K562 (cell line): ENCODE results near the gene P4HTM. TPM values are rescaled to one million over a fixed set of nuclear protein-coding genes. Genes with fewer than 3 reads are reported as not detected.

Source experiments
- BRD9 ChIP-seq: fragments of 450-650 bp; IDR thresholded peaks from 2 replicates; pipeline ENCODE4 v1.6.1; 2018; ENCODE audit warnings: low read depth; ENCODE audit not compliant: partially characterized antibody
- BRF1 ChIP-seq: IDR thresholded peaks from 3 replicates; pipeline ENCODE4 v1.6.1; 2011; ENCODE audit warnings: borderline replicate concordance, mild to moderate bottlenecking; ENCODE audit not compliant: insufficient read length; ENCODE audit errors: extremely low read depth
- E2F6 ChIP-seq, 2 experiments: IDR thresholded peaks; 2 replicates each; pipeline ENCODE4 v1.6.1; 2011; ENCODE audit warnings: borderline replicate concordance in 1 of 2, control low read depth in 1 of 2, low read depth in 1 of 2, low read length in 1 of 2, mild to moderate bottlenecking in 1 of 2, mixed read lengths in 1 of 2, moderate library complexity in 1 of 2; ENCODE audit not compliant: insufficient read depth in 1 of 2, insufficient read length in 1 of 2, poor library complexity in 1 of 2, severe bottlenecking in 1 of 2; ENCODE audit errors: extremely low read depth in 1 of 2
- MTA3 ChIP-seq: fragments of 450-650 bp; formaldehyde crosslinking; IDR thresholded peaks from 2 replicates; pipeline ENCODE4 v1.6.1; 2017; ENCODE audit warnings: mild to moderate bottlenecking, borderline replicate concordance
- NELFE ChIP-seq: IDR thresholded peaks from 2 replicates; pipeline ENCODE4 v1.6.1; 2011; ENCODE audit warnings: mild to moderate bottlenecking; ENCODE audit not compliant: insufficient read depth, insufficient read length
- NEUROD1 ChIP-seq: fragments of 150-350 bp; IDR thresholded peaks from 2 replicates; pipeline ENCODE4 v1.6.1; 2014; ENCODE audit warnings: borderline replicate concordance, low read length, low read depth; ENCODE audit not compliant: partially characterized antibody
- NFRKB ChIP-seq: fragments of 450-650 bp; IDR thresholded peaks from 2 replicates; pipeline ENCODE4 v1.6.1; 2016; ENCODE audit warnings: low read depth
- NKRF ChIP-seq: fragments of 450-650 bp; IDR thresholded peaks from 2 replicates; pipeline ENCODE4 v1.6.1; 2016; ENCODE audit warnings: borderline replicate concordance
- NR2C1 ChIP-seq, 2 experiments: fragments of 450-650 bp; IDR thresholded peaks; 2 replicates each; pipeline ENCODE4 v1.6.1; 2017; ENCODE audit warnings: mild to moderate bottlenecking in 2 of 2, antibody characterized with exemption in 1 of 2, inconsistent platforms in 1 of 2, missing compliant biosample characterization in 1 of 2, missing genetic modification characterization in 1 of 2
- POLR3A ChIP-seq: IDR thresholded peaks from 2 replicates; pipeline ENCODE4 v1.6.1; 2011; ENCODE audit warnings: borderline replicate concordance, mild to moderate bottlenecking, moderate library complexity; ENCODE audit not compliant: insufficient read length, insufficient read depth; ENCODE audit errors: extremely low read depth
- PTBP1 ChIP-seq: fragments of 200-400 bp; formaldehyde crosslinking; IDR thresholded peaks from 2 replicates; pipeline ENCODE4 v1.6.1; 2017; ENCODE audit warnings: low read depth, low read length
- SIN3A ChIP-seq, 2 experiments: fragments of 150-350 bp in 1 of 2; IDR thresholded peaks; 2 replicates each; pipeline ENCODE4 v1.6.1; 2011 to 2016; ENCODE audit warnings: borderline replicate concordance in 2 of 2, low read depth in 2 of 2, low read length in 2 of 2, mild to moderate bottlenecking in 2 of 2, moderate library complexity in 2 of 2; ENCODE audit not compliant: control insufficient read depth in 1 of 2
- UBTF ChIP-seq, 2 experiments: IDR thresholded peaks; 2 replicates each; pipeline ENCODE4 v1.6.1; 2012; ENCODE audit warnings: improper control_type of control experiment in 2 of 2, low read depth in 2 of 2, low read length in 2 of 2, borderline replicate concordance in 1 of 2
- VEZF1 ChIP-seq: fragments of 200-800 bp; sonication (Bioruptor generic); IDR thresholded peaks from 2 replicates; pipeline ENCODE4 v1.6.1; 2017; ENCODE audit warnings: missing genetic modification characterization, missing compliant biosample characterization
- ZFP1 ChIP-seq: fragments of 450-650 bp; formaldehyde crosslinking; IDR thresholded peaks from 2 replicates; pipeline ENCODE4 v1.4.0; 2020; ENCODE audit warnings: mild to moderate bottlenecking, mixed read lengths
- ZKSCAN1 ChIP-seq: fragments of 150-350 bp; IDR thresholded peaks from 2 replicates; pipeline ENCODE4 v1.6.1; 2016; ENCODE audit warnings: low read depth, low read length
- ZNF263 ChIP-seq: sonication (generic); formaldehyde crosslinking; IDR thresholded peaks from 2 replicates; pipeline ENCODE4 v1.8.0; 2022; ENCODE audit warnings: mild to moderate bottlenecking, missing genetic modification reagents, borderline replicate concordance
- ZNF316 ChIP-seq: fragments of 450-650 bp; IDR thresholded peaks from 2 replicates; pipeline ENCODE4 v1.6.1; 2016
- ZNF785 ChIP-seq: fragments of 250-450 bp; sonication (Bioruptor Pico); IDR thresholded peaks from 2 replicates; pipeline ENCODE4 v1.4.0; 2020; ENCODE audit warnings: mild to moderate bottlenecking
- polyA plus RNA-seq, 8 experiments: library from polyadenylated mRNA; depleted of rRNA in 4 of 8; stranded (reverse) in 5 of 8; unstranded in 3 of 8; fragments of >200 nt; fragmentation: Nextera tagmentation in 2 of 8; fragmentation: Illumina TruSeq in 1 of 8; extraction: Ambion mirVana in 2 of 8; extraction: Trizol in 1 of 8; gene quantifications; 2 replicates each; pipeline versions ENCODE4 v1.2.1 to v1.2.3, GENCODE V29; 2011 to 2014; ENCODE audit warnings: inconsistent platforms in 1 of 8, missing spikeins in 1 of 8
- total RNA-seq, 7 experiments: library from RNA; depleted of rRNA in 6 of 7; stranded (reverse); fragments of >200 nt in 6 of 7; fragmentation: Illumina TruSeq in 2 of 7; extraction: Trizol in 2 of 7; gene quantifications; 2 replicates each; pipeline versions ENCODE4 v1.2.1 to v1.2.3, GENCODE V29; 2011 to 2021; ENCODE audit warnings: low replicate concordance in 1 of 7

Gene P4HTM
- total and polyA plus RNA-seq, 9 of the 15 experiments (the other 6 are each of a cell fraction or from before 2014, with no cell fraction given): 0.09 to 0.66 (median 0.25) TPM; not detected in 2

- TF ChIP-seq VEZF1 (CRISPR knock-in tag): peak; percentile 86
- TF ChIP-seq ZNF785 (CRISPR knock-in tag): no peak
- TF ChIP-seq ZFP1 (CRISPR knock-in tag): no peak
- no peak for TF ChIP-seq NEUROD1
- peak in 1 of 2 experiments; percentile 31 for TF ChIP-seq E2F6 (IDR thresholded peaks at IDR 0.05; ENCODE audit: borderline replicate concordance in 1 of 2, extremely low read depth in 1 of 2, insufficient read depth in 1 of 2, insufficient read length in 1 of 2, low read depth in 1 of 2, low read length in 1 of 2, poor library complexity in 1 of 2, severe bottlenecking in 1 of 2)
- no peak for TF ChIP-seq BRF1
- 0 out of 4 replicates have a peak, but pooled peaks of 1 of the 2 experiments have one; percentile 5 for TF ChIP-seq SIN3A (IDR thresholded peaks at IDR 0.05; ENCODE audit: borderline replicate concordance in 2 of 2, control insufficient read depth in 1 of 2, low read depth in 2 of 2, low read length in 2 of 2)
- TF ChIP-seq BRD9: no peak
- TF ChIP-seq NKRF: 0 out of 2 replicates have a peak, but pooled peaks have one; percentile 7
- 0 out of 4 replicates have a peak, but pooled peaks of 1 of the 2 experiments have one; percentile 7 for TF ChIP-seq UBTF (IDR thresholded peaks at IDR 0.05; ENCODE audit: borderline replicate concordance in 1 of 2, low read depth in 2 of 2, low read length in 2 of 2)
- no peak for TF ChIP-seq POLR3A
- no peak for TF ChIP-seq NR2C1 (IDR thresholded peaks at IDR 0.05)
- TF ChIP-seq NR2C1 (tag; IDR thresholded peaks at IDR 0.05): no peak
- no peak for TF ChIP-seq ZNF316
- peak; percentile 0; the same call in 1 of the 2 replicates for TF ChIP-seq MTA3
- no peak for TF ChIP-seq PTBP1
- TF ChIP-seq NFRKB: peak; percentile 12; the same call in 1 of the 2 replicates
- no peak for TF ChIP-seq ZKSCAN1
- TF ChIP-seq NELFE: no peak
- peak; percentile 94 for TF ChIP-seq ZNF263 (CRISPR knock-in tag)
Measured at GRCh38 chr3:49007771-49008528, 17.9 kb downstream of the P4HTM start (continued).
